HEK293 (cell line): Measurements from ENCODE around the gene MYH14.
A peak's percentile ranks its signal among the peaks of the same experiment; 100 is the strongest.

Experiments
- KLF10 ChIP-seq: fragments of 450-650 bp; IDR thresholded peaks from 2 replicates; pipeline ENCODE4 v1.5.1; 2018; ENCODE audit warnings: missing biosample characterization, mild to moderate bottlenecking, missing genetic modification characterization
- PBX3 ChIP-seq: sonication (generic); formaldehyde crosslinking; IDR thresholded peaks from 2 replicates; pipeline ENCODE4 v1.8.1; 2022; ENCODE audit warnings: mild to moderate bottlenecking, moderate library complexity, missing genetic modification reagents
- SCRT1 ChIP-seq: fragments of 450-650 bp; formaldehyde crosslinking; IDR thresholded peaks from 2 replicates; pipeline ENCODE4 v1.5.1; 2016; ENCODE audit warnings: missing biosample characterization, missing genetic modification characterization, borderline replicate concordance
- SP3 ChIP-seq: fragments of 450-650 bp; formaldehyde crosslinking; IDR thresholded peaks from 2 replicates; pipeline ENCODE4 v1.5.1; 2016; ENCODE audit warnings: missing biosample characterization, missing genetic modification characterization
- SP7 ChIP-seq: fragments of 450-650 bp; formaldehyde crosslinking; IDR thresholded peaks from 2 replicates; pipeline ENCODE4 v1.5.1; 2016; ENCODE audit warnings: missing biosample characterization, missing genetic modification characterization
- ZBTB44 ChIP-seq: fragments of 450-650 bp; IDR thresholded peaks from 2 replicates; pipeline ENCODE4 v1.5.1; 2018; ENCODE audit warnings: missing biosample characterization, mild to moderate bottlenecking, missing genetic modification characterization
- ZNF114 ChIP-seq: fragments of 450-650 bp; formaldehyde crosslinking; IDR thresholded peaks from 2 replicates; pipeline ENCODE4 v1.5.0; 2017; ENCODE audit warnings: missing biosample characterization, missing genetic modification characterization
- ZNF121 ChIP-seq: fragments of 450-650 bp; formaldehyde crosslinking; IDR thresholded peaks from 2 replicates; pipeline ENCODE4 v1.5.1; 2016; ENCODE audit warnings: missing biosample characterization, missing genetic modification characterization
- ZNF157 ChIP-seq: fragments of 450-650 bp; formaldehyde crosslinking; IDR thresholded peaks from 2 replicates; pipeline ENCODE4 v1.5.1; 2016; ENCODE audit warnings: missing biosample characterization, missing genetic modification characterization
- ZNF221 ChIP-seq: fragments of 450-650 bp; formaldehyde crosslinking; IDR thresholded peaks from 2 replicates; pipeline ENCODE4 v1.5.1; 2017; ENCODE audit warnings: missing biosample characterization, missing genetic modification characterization, borderline replicate concordance
- ZNF274 ChIP-seq, 2 experiments: fragments of 200-500 bp in 1 of 2; fragments of 450-650 bp in 1 of 2; sonication (Bioruptor generic) in 1 of 2; formaldehyde crosslinking in 1 of 2; IDR thresholded peaks; 2 replicates each; pipeline versions ENCODE4 v1.5.1 to v1.6.1; 2014 to 2016; ENCODE audit warnings: borderline replicate concordance in 1 of 2, inconsistent platforms in 1 of 2, low read length in 1 of 2, missing biosample characterization in 1 of 2, missing genetic modification characterization in 1 of 2
- ZNF335 ChIP-seq: fragments of 450-650 bp; formaldehyde crosslinking; conservative IDR thresholded peaks from 2 replicates; pipeline ENCODE4 v1.5.1; 2016; ENCODE audit warnings: missing biosample characterization, missing genetic modification characterization
- ZNF341 ChIP-seq: fragments of 450-650 bp; formaldehyde crosslinking; IDR thresholded peaks from 2 replicates; pipeline ENCODE4; 2016; ENCODE audit warnings: low read depth, missing biosample characterization, missing genetic modification characterization
- ZNF398 ChIP-seq: fragments of 450-650 bp; formaldehyde crosslinking; IDR thresholded peaks from 2 replicates; pipeline ENCODE4 v1.5.1; 2017; ENCODE audit warnings: missing biosample characterization, missing genetic modification characterization
- ZNF48 ChIP-seq: fragments of 450-650 bp; formaldehyde crosslinking; IDR thresholded peaks from 2 replicates; pipeline ENCODE4 v1.5.1; 2016; ENCODE audit warnings: missing biosample characterization, missing genetic modification characterization
- ZNF600 ChIP-seq: fragments of 450-650 bp; formaldehyde crosslinking; IDR thresholded peaks from 2 replicates; pipeline ENCODE4 v1.5.1; 2016; ENCODE audit warnings: missing biosample characterization, missing genetic modification characterization
- ZNF626 ChIP-seq: fragments of 450-650 bp; sonication (Bioruptor Pico); formaldehyde crosslinking; IDR thresholded peaks from 2 replicates; pipeline ENCODE4 v1.5.1; 2018; ENCODE audit warnings: missing biosample characterization, missing genetic modification characterization, inconsistent platforms
- ZNF629 ChIP-seq: fragments of 450-650 bp; formaldehyde crosslinking; IDR thresholded peaks from 2 replicates; pipeline ENCODE4 v1.5.1; 2017; ENCODE audit warnings: missing biosample characterization, missing genetic modification characterization
- ZNF660 ChIP-seq: fragments of 450-650 bp; IDR thresholded peaks from 2 replicates; pipeline ENCODE4 v1.5.1; 2018; ENCODE audit warnings: missing biosample characterization, mild to moderate bottlenecking, missing genetic modification characterization
- ZNF704 ChIP-seq: fragments of 450-650 bp; formaldehyde crosslinking; IDR thresholded peaks from 2 replicates; pipeline ENCODE4 v1.5.1; 2016; ENCODE audit warnings: missing biosample characterization, missing genetic modification characterization
- ZNF837 ChIP-seq: fragments of 450-650 bp; formaldehyde crosslinking; IDR thresholded peaks from 2 replicates; pipeline ENCODE4 v1.5.1; 2016; ENCODE audit warnings: missing biosample characterization, missing genetic modification characterization
- ZSCAN16 ChIP-seq: fragments of 450-650 bp; formaldehyde crosslinking; IDR thresholded peaks from 2 replicates; pipeline ENCODE4 v1.5.1; 2016; ENCODE audit warnings: missing biosample characterization, missing genetic modification characterization
- ZSCAN23 ChIP-seq: fragments of 450-650 bp; formaldehyde crosslinking; IDR thresholded peaks from 2 replicates; pipeline ENCODE4 v1.5.1; 2016; ENCODE audit warnings: missing biosample characterization, missing genetic modification characterization

Gene MYH14

GRCh38 chr19:50178859-50179537 is 24.4 kb upstream of the MYH14 start (continued):
- TF ChIP-seq ZNF341 (tag by site-specific recombination) (no peak), SP3 (tag by site-specific recombination) (no peak), ZNF335 (tag by site-specific recombination) (peak; percentile 64), SCRT1 (no peak), ZNF600 (tag by site-specific recombination) (no peak), ZNF121 (tag by site-specific recombination) (no peak), ZNF221 (tag by site-specific recombination) (no peak), ZNF157 (no peak), SP7 (tag by site-specific recombination) (peak; percentile 57; the same call in 1 of the 2 replicates), ZSCAN16 (tag by site-specific recombination) (no peak), ZNF274 (IDR thresholded peaks at IDR 0.05; ENCODE audit: low read length) (no peak), ZNF274 (tag by site-specific recombination; IDR thresholded peaks at IDR 0.05; ENCODE audit: borderline replicate concordance) (no peak), ZBTB44 (tag by site-specific recombination) (no peak), ZNF629 (peak; percentile 90), ZNF626 (tag by site-specific recombination) (no peak), ZNF704 (tag by site-specific recombination) (no peak), KLF10 (tag by site-specific recombination) (no peak), ZNF398 (tag by site-specific recombination) (no peak), ZNF660 (tag by site-specific recombination) (peak; percentile 47; the same call in 1 of the 2 replicates), PBX3 (CRISPR knock-in tag) (no peak), ZSCAN23 (tag by site-specific recombination) (no peak), ZNF48 (tag by site-specific recombination) (no peak), ZNF114 (tag by site-specific recombination) (no peak), ZNF837 (no peak)
